Stomach (tissue), 4 donors: ENCODE results near the gene FXR2.

Experiments used
- EP300 ChIP-seq: sonication (generic); formaldehyde crosslinking; IDR thresholded peaks from one replicate; pipeline ENCODE4 v1.6.1; 2017; ENCODE audit warnings: antibody characterized with exemption
- POLR2A ChIP-seq, 4 donors: fragments of 450-650 bp; IDR thresholded peaks; one replicate each; pipeline ENCODE4 v1.6.1; 2016; ENCODE audit warnings: antibody characterized with exemption in 4 of 4, control low read depth in 2 of 4, mild to moderate bottlenecking in 1 of 4, moderate library complexity in 1 of 4
- POLR2AphosphoS5 ChIP-seq, 3 donors: sonication (generic); formaldehyde crosslinking; IDR thresholded peaks; one replicate each; pipeline ENCODE4 v1.6.1; 2016; ENCODE audit warnings: antibody characterized with exemption in 3 of 3
- TF ChIP-seq, protein P1 (sequence below), 7 experiments: fragments of 450-650 bp in 4 of 7; fragments of 200-600 bp in 3 of 7; sonication (generic) in 3 of 7; IDR thresholded peaks; one replicate each; pipeline ENCODE4 v1.5.1; 2016 to 2019; ENCODE audit warnings: antibody characterized with exemption in 7 of 7, control low read depth in 2 of 7, mild to moderate bottlenecking in 1 of 7

DNA sequence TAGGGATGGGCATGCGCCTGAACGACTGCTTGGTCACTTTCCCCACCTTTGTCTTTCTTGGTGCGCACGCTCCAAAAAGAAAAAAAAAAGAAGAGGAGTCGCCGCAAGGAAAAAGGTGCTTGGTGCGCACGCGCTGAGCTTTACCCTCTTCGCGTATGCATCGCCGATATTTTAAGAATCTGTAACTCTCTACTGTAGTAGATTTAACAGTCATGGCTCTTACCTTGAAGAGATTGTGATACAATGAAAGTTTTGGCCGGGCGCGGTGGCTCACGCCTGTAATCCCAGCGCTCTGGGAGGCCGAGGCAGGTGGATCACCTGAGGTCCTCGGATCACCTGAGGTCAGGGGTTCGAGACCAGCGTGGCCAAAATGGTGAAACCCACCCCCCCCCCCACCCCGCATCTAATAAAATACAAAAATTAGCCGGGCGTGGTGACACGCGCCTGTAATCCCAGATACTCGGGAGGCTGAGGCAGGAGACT lies 609 bp upstream of the FXR2 start:
- TF ChIP-seq, protein P1, sequence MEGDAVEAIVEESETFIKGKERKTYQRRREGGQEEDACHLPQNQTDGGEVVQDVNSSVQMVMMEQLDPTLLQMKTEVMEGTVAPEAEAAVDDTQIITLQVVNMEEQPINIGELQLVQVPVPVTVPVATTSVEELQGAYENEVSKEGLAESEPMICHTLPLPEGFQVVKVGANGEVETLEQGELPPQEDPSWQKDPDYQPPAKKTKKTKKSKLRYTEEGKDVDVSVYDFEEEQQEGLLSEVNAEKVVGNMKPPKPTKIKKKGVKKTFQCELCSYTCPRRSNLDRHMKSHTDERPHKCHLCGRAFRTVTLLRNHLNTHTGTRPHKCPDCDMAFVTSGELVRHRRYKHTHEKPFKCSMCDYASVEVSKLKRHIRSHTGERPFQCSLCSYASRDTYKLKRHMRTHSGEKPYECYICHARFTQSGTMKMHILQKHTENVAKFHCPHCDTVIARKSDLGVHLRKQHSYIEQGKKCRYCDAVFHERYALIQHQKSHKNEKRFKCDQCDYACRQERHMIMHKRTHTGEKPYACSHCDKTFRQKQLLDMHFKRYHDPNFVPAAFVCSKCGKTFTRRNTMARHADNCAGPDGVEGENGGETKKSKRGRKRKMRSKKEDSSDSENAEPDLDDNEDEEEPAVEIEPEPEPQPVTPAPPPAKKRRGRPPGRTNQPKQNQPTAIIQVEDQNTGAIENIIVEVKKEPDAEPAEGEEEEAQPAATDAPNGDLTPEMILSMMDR (IDR thresholded peaks at IDR 0.05): no peak
- peak in 2 of 3 donors; percentile 26 to 58 for TF ChIP-seq POLR2AphosphoS5 (IDR thresholded peaks at IDR 0.05)
- no peak for TF ChIP-seq EP300
- TF ChIP-seq POLR2A (IDR thresholded peaks at IDR 0.05): no peak
